Esophagus squamous epithelium (tissue), 5 donors: Measurements from ENCODE around the gene VIL1. TPM values are rescaled to one million over a fixed set of nuclear protein-coding genes. Genes with fewer than 3 reads are reported as not detected.

Experiments used
- DNase-seq: peaks from one replicate; lab custom pipeline; 2025; lab: John Stamatoyannopoulos, UW
- H3K27ac ChIP-seq, 4 donors: fragments of 200-600 bp; sonication (generic); one replicate each; pipeline ENCODE4 v1.5.1; 2016 to 2019; ENCODE audit warnings: mild to moderate bottlenecking in 1 of 4
- H3K27me3 ChIP-seq, 4 donors: fragments of 200-600 bp; sonication (generic); 1 replicate in 3 of 4; 2 replicates in 1 of 4; pipeline versions ENCODE4 v1.5.1 to v1.6.0; 2017 to 2021; ENCODE audit warnings: antibody characterized with exemption in 1 of 4
- H3K36me3 ChIP-seq, 3 donors: fragments of 200-600 bp; sonication (generic); one replicate each; pipeline ENCODE4 v1.5.1; 2016 to 2019
- H3K4me1 ChIP-seq, 3 donors: fragments of 200-600 bp; sonication (generic); one replicate each; pipeline ENCODE4 v1.5.1; 2017 to 2019
- H3K4me3 ChIP-seq, 4 donors: fragments of 200-600 bp; sonication (generic); 1 replicate in 3 of 4; 2 replicates in 1 of 4; pipeline ENCODE4 v1.5.1; 2016 to 2019; ENCODE audit warnings: mild to moderate bottlenecking in 2 of 4, moderate library complexity in 1 of 4
- H3K9me3 ChIP-seq, 3 donors: fragments of 200-600 bp; sonication (generic); one replicate each; pipeline ENCODE4 v1.5.1; 2016 to 2019
- POLR2A ChIP-seq, 4 donors: fragments of 450-650 bp; IDR thresholded peaks; one replicate each; pipeline ENCODE4 v1.6.1; 2017; ENCODE audit warnings: antibody characterized with exemption in 4 of 4, mild to moderate bottlenecking in 4 of 4, moderate library complexity in 3 of 4
- WGBS, 2 donors: methylation state at CpG; one replicate each; pipeline ENCODE4 v1.1.5; 2018; 5-methylcytosine and 5-hydroxymethylcytosine counted together
- intact Hi-C: fragments of 100-400 bp; cut with DNase I; formaldehyde crosslinking; loops from one replicate; pipeline ENCODE4 v1.15.0; 2022
- total RNA-seq, 4 donors: library from RNA; depleted of rRNA; stranded (reverse); fragments of >200 nt; gene quantifications; one replicate each; pipeline ENCODE4 v1.1.0, GENCODE V29; 2016
- TF ChIP-seq, protein P1 (sequence below), 6 experiments: fragments of 450-650 bp in 4 of 6; fragments of 200-600 bp in 2 of 6; sonication (generic) in 2 of 6; IDR thresholded peaks; one replicate each; pipeline ENCODE4 v1.5.1; 2016 to 2019; ENCODE audit warnings: antibody characterized with exemption in 6 of 6, mild to moderate bottlenecking in 4 of 6, moderate library complexity in 4 of 6
- donor health status: DM: yes; HTN: yes; CAD: no.

Gene VIL1
- total RNA-seq, 4 donors from 2014 or later, result not detected

DNA sequence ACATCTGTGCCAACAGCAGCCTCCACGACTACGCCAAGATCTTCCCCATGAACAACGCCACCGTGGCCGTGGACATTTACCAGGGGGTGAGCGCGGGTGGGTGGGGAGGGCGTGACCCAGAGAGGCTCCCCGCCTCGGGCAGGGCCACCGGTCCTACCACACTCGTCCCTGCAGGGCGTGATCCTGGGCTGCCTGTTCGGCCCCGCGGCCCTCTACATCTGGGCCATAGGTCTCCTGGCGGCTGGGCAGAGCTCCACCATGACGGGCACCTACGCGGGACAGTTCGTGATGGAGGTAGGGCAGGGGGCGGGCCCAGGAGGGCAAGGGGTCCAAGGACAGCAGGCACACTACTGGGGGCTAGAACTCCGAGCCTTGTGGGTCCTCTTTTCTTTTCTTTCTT is 27.7 kb upstream of the VIL1 start:
- no peak for TF ChIP-seq POLR2A (IDR thresholded peaks at IDR 0.05)
- TF ChIP-seq, protein P1, sequence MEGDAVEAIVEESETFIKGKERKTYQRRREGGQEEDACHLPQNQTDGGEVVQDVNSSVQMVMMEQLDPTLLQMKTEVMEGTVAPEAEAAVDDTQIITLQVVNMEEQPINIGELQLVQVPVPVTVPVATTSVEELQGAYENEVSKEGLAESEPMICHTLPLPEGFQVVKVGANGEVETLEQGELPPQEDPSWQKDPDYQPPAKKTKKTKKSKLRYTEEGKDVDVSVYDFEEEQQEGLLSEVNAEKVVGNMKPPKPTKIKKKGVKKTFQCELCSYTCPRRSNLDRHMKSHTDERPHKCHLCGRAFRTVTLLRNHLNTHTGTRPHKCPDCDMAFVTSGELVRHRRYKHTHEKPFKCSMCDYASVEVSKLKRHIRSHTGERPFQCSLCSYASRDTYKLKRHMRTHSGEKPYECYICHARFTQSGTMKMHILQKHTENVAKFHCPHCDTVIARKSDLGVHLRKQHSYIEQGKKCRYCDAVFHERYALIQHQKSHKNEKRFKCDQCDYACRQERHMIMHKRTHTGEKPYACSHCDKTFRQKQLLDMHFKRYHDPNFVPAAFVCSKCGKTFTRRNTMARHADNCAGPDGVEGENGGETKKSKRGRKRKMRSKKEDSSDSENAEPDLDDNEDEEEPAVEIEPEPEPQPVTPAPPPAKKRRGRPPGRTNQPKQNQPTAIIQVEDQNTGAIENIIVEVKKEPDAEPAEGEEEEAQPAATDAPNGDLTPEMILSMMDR (IDR thresholded peaks at IDR 0.05), result no peak
- H3K9me3 ChIP-seq, result no peaks in the 10 kb centered on the region
- intact Hi-C loops, result no loop called here
- DNase-seq, result no peak
- H3K36me3 ChIP-seq, result no peaks in the 10 kb centered on the region
- WGBS, 2 donors, result 89 to 99% methylated on average over 6 to 9 of the region's 23 CpGs
- H3K27me3 ChIP-seq, result no peaks in the 10 kb centered on the region
- H3K4me1 ChIP-seq, result peaks cover 13 to 35% (median 15%) of the 10 kb centered on the region in 3 donors
- no peak overlapping the region for H3K4me3 ChIP-seq
- no peak overlapping the region for H3K27ac ChIP-seq

GRCh38 chr2:218392459-218392858 is 26.5 kb upstream of the VIL1 start:
- WGBS, 2 donors, result 81% methylated on average over 4 of the region's 5 CpGs; no CpG with 5 or more reads in 1 of the 2 donors
- intact Hi-C loops, result no loop called here
- H3K9me3 ChIP-seq, result no peaks in the 10 kb centered on the region

DNA sequence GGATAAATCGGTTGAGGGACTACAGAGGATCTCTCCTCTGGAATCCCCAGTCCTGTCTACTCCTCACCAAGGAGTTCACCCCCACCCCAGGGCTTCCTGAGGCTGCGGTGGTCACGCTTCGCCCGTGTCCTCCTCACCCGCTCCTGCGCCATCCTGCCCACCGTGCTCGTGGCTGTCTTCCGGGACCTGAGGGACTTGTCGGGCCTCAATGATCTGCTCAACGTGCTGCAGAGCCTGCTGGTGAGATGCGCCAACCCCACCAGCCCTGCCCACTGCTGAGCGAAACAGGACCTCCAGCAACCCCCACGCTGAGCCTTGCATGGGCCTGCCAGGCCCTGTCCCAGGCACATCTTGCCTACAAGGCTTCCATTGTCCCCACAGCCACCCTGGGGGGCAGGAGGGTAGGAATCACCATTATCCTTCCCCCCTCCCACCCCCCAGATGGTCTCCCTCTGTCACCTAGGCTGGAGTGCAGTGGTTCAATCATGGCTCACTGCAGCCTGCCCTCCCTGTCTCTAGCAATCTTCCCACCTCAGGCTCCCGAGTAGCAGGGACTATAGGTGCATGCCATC is 25.9 kb upstream of the VIL1 start:
- TF ChIP-seq, protein P1 (IDR thresholded peaks at IDR 0.05), result no peak
- no peak for TF ChIP-seq POLR2A (IDR thresholded peaks at IDR 0.05)
- no peak for DNase-seq
- intact Hi-C loops, result no loop called here
- H3K27me3 ChIP-seq, result no peaks in the 10 kb centered on the region
- no peaks in the 10 kb centered on the region for H3K9me3 ChIP-seq
- H3K4me3 ChIP-seq, result no peak overlapping the region
- peaks cover 14 to 39% (median 17%) of the 10 kb centered on the region in 3 donors for H3K4me1 ChIP-seq
- H3K27ac ChIP-seq, result no peak overlapping the region
- 66% methylated on average over 14 to 16 of the region's 16 CpGs for WGBS, 2 donors
- no peaks in the 10 kb centered on the region for H3K36me3 ChIP-seq

More at GRCh38 chr2:218392459-218392858, 26.5 kb upstream of the VIL1 start:
- no peak for DNase-seq
- Histone ChIP-seq H3K27ac (no peak overlapping the region), H3K4me3 (no peak overlapping the region), H3K36me3 (no peaks in the 10 kb centered on the region), H3K27me3 (no peaks in the 10 kb centered on the region), H3K4me1 (peaks cover 15 to 39% (median 17%) of the 10 kb centered on the region in 3 donors)
- TF ChIP-seq POLR2A (IDR thresholded peaks at IDR 0.05), result no peak
- TF ChIP-seq, protein P1 (IDR thresholded peaks at IDR 0.05), result no peak

DNA sequence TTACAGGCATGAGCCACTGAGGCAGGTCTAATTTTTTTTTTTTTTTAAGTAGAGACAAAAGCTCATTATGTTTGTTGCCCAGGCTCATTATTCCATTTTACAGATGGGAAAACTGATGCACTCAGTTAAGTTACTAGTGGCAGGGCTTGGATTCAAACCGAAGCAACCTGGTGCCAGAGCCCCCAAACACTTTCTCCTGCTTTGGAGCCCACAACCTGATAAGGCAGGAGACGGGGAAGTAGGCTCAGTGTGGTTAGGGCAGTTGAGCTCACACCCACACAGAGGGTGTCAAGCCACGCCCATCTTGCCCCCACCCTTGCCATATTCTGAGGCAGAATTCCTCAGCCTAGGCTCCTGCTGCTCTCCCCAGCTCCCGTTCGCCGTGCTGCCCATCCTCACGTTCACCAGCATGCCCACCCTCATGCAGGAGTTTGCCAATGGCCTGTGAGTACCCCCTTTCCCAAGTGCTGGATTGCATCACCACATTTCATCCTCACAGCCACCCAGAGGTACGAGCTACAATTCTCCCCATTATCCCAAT is 25.1 kb upstream of the VIL1 start:
- Histone ChIP-seq H3K27ac (no peak overlapping the region), H3K4me3 (no peak overlapping the region), H3K9me3 (no peaks in the 10 kb centered on the region), H3K27me3 (no peaks in the 10 kb centered on the region), H3K36me3 (no peaks in the 10 kb centered on the region), H3K4me1 (peaks cover 13 to 46% (median 16%) of the 10 kb centered on the region in 3 donors)
- intact Hi-C loops, result no loop called here
- DNase-seq, result no peak
- TF ChIP-seq POLR2A (IDR thresholded peaks at IDR 0.05), result no peak
- TF ChIP-seq, protein P1 (IDR thresholded peaks at IDR 0.05), result no peak
- WGBS, 2 donors, result 63 to 81% methylated on average over 6 to 7 of the region's 8 CpGs

- WGBS, 2 donors, result 50 to 94% methylated on average over 3 to 7 of the region's 13 CpGs
Measured at GRCh38 chr2:218394298-218395089, 24.4 kb upstream of the VIL1 start.

More at GRCh38 chr2:218394298-218395089, 24.4 kb upstream of the VIL1 start:
- H3K9me3 ChIP-seq, result no peaks in the 10 kb centered on the region
- peak overlapping the region in 1 of 4 donors; percentile 100 for H3K27ac ChIP-seq
- DNase-seq, result no peak
- TF ChIP-seq, protein P1 (IDR thresholded peaks at IDR 0.05), result no peak
- TF ChIP-seq POLR2A (IDR thresholded peaks at IDR 0.05), result no peak
- no peaks in the 10 kb centered on the region for H3K27me3 ChIP-seq
- H3K36me3 ChIP-seq, result no peaks in the 10 kb centered on the region
- H3K4me1 ChIP-seq, result peaks cover 13 to 51% (median 16%) of the 10 kb centered on the region in 3 donors
- intact Hi-C loops, result loop anchor here (5.0 kb wide), 2 partner anchors 102 to 122 kb away; partner anchors contain the start of genes AAMP, PNKD and TMBIM1
- no peak overlapping the region for H3K4me3 ChIP-seq
